Neuronal stem cell (in vitro differentiated cells): Measurements from ENCODE around the gene TTC39C.
"Not testable (repeated sequence)": the region's sequence is repeated elsewhere in the genome, so short reads cannot be mapped to it uniquely, and the experiment has no call there.

Source experiments
- DNase-seq: peaks from one replicate; pipeline ENCODE4 v3.0.0-alpha.2; 2013; ENCODE audit warnings: low spot score
- H2AFZ ChIP-seq: one replicate; pipeline ENCODE4 v1.6.1; 2013; ENCODE audit warnings: mild to moderate bottlenecking, low read length, inconsistent platforms
- H2AK5ac ChIP-seq: 2 replicates; pipeline ENCODE4 v1.6.1; 2013; ENCODE audit warnings: low read depth, mild to moderate bottlenecking, inconsistent platforms, low read length, moderate library complexity, mixed read lengths
- H2BK120ac ChIP-seq: 2 replicates; pipeline ENCODE4 v1.6.1; 2013; ENCODE audit warnings: low read depth, mild to moderate bottlenecking, inconsistent platforms, low read length, moderate library complexity, mixed read lengths
- H2BK12ac ChIP-seq: one replicate; pipeline ENCODE4 v1.6.1; 2013; ENCODE audit warnings: low read length, inconsistent platforms
- H2BK15ac ChIP-seq: 2 replicates; pipeline ENCODE4 v1.6.1; 2013; ENCODE audit warnings: mild to moderate bottlenecking, low read length, inconsistent platforms, mixed read lengths
- H2BK5ac ChIP-seq: one replicate; pipeline ENCODE4 v1.6.1; 2013; ENCODE audit warnings: inconsistent platforms, mild to moderate bottlenecking, low read length, moderate library complexity
- H3K14ac ChIP-seq: one replicate; pipeline ENCODE4 v1.6.1; 2013; ENCODE audit warnings: low read length, inconsistent platforms
- H3K18ac ChIP-seq: 2 replicates; pipeline ENCODE4 v1.6.1; 2013; ENCODE audit warnings: low read length, inconsistent platforms
- H3K23ac ChIP-seq: 2 replicates; pipeline ENCODE4 v1.6.1; 2013; ENCODE audit warnings: low read depth, mild to moderate bottlenecking, mixed read lengths, low read length, inconsistent platforms; ENCODE audit not compliant: poor library complexity
- H3K27ac ChIP-seq: replicated peaks from 3 replicates; pipeline ENCODE4 v1.5.1; 2013; ENCODE audit warnings: low read length, inconsistent platforms
- H3K27me3 ChIP-seq, 3 experiments: 2 replicates each; pipeline ENCODE4 v1.6.1; 2013; ENCODE audit warnings: low read length in 3 of 3, mild to moderate bottlenecking in 2 of 3, inconsistent platforms in 1 of 3, low read depth in 1 of 3, mixed read lengths in 1 of 3, moderate library complexity in 1 of 3; ENCODE audit not compliant: control insufficient read depth in 3 of 3, insufficient read depth in 3 of 3
- H3K36me3 ChIP-seq, 2 donors: replicated peaks in 1 of 2; 2 replicates each; pipeline ENCODE4 v1.6.1; 2013; ENCODE audit warnings: low read length in 2 of 2; ENCODE audit not compliant: control insufficient read depth in 2 of 2, insufficient read depth in 2 of 2
- H3K4ac ChIP-seq: 2 replicates; pipeline ENCODE4 v1.6.1; 2013; ENCODE audit warnings: inconsistent platforms, mild to moderate bottlenecking, low read length, moderate library complexity
- H3K4me1 ChIP-seq, 2 donors: 1 replicate in 1 of 2; 2 replicates in 1 of 2; pipeline ENCODE4 v1.6.1; 2013; ENCODE audit warnings: low read length in 2 of 2, low read depth in 1 of 2; ENCODE audit not compliant: control insufficient read depth in 2 of 2, insufficient read depth in 1 of 2
- H3K4me2 ChIP-seq: one replicate; pipeline ENCODE4 v1.6.1; 2013; ENCODE audit warnings: mild to moderate bottlenecking, low read length, inconsistent platforms; ENCODE audit not compliant: insufficient read depth, poor library complexity, severe bottlenecking
- H3K4me3 ChIP-seq, 2 donors: 2 replicates each; pipeline ENCODE4 v1.5.1; 2013; ENCODE audit warnings: low read length in 2 of 2, mild to moderate bottlenecking in 2 of 2, inconsistent platforms in 1 of 2, moderate library complexity in 1 of 2
- H3K79me1 ChIP-seq: one replicate; pipeline ENCODE4 v1.6.1; 2013; ENCODE audit warnings: low read depth, mild to moderate bottlenecking, inconsistent platforms, low read length, moderate library complexity
- H3K9ac ChIP-seq: one replicate; pipeline ENCODE4 v1.6.1; 2013; ENCODE audit warnings: mild to moderate bottlenecking, low read depth, low read length, inconsistent platforms; ENCODE audit not compliant: poor library complexity
- H3K9me3 ChIP-seq, 2 donors: replicated peaks in 1 of 2; 2 replicates each; pipeline versions ENCODE3 to v1.6.1; 2013; ENCODE audit warnings: low read length in 2 of 2, mild to moderate bottlenecking in 2 of 2, inconsistent platforms in 1 of 2, low read depth in 1 of 2, mixed read lengths in 1 of 2, moderate library complexity in 1 of 2; ENCODE audit not compliant: control insufficient read depth in 2 of 2, insufficient read depth in 1 of 2
- H4K8ac ChIP-seq: one replicate; pipeline ENCODE4 v1.6.1; 2013; ENCODE audit warnings: low read depth, mild to moderate bottlenecking, inconsistent platforms, low read length, moderate library complexity
- H4K91ac ChIP-seq: one replicate; pipeline ENCODE4 v1.6.1; 2013; ENCODE audit warnings: low read length, low read depth, mild to moderate bottlenecking, inconsistent platforms; ENCODE audit not compliant: poor library complexity
- WGBS, 2 donors: extraction: QIAGEN DNeasy Blood & Tissue Kit; methylation state at CpG; one replicate each; pipeline ENCODE4 v1.1.7; 2013; ENCODE audit warnings: missing lambda C conversion rate in 2 of 2, mixed read lengths in 1 of 2; ENCODE audit not compliant: insufficient read length in 2 of 2, insufficient replicate concordance in 1 of 2; ENCODE audit errors: extremely low coverage in 2 of 2; 5-methylcytosine and 5-hydroxymethylcytosine counted together

Gene TTC39C

GRCh38 chr18:24056506-24056905 is 42.0 kb downstream of the TTC39C start:
- WGBS, 2 donors: no CpG with 5 or more reads among the region's 2 CpGs
- H2BK120ac ChIP-seq: no peak overlapping the region
- no peak overlapping the region for H2AFZ ChIP-seq
- no peak overlapping the region for H2AK5ac ChIP-seq
- H3K27ac ChIP-seq: no peak overlapping the region
- H3K79me1 ChIP-seq: peaks cover 2% of the 10 kb centered on the region
- H3K36me3 ChIP-seq: no peaks in the 10 kb centered on the region
- H3K4me3 ChIP-seq: no peak overlapping the region
- H2BK12ac ChIP-seq: no peak overlapping the region
- no peak overlapping the region for H3K9ac ChIP-seq
- no peak for DNase-seq
- H4K91ac ChIP-seq: no peak overlapping the region
- H3K27me3 ChIP-seq: no peaks in the 10 kb centered on the region
- H4K8ac ChIP-seq: no peak overlapping the region
- H3K4me1 ChIP-seq: peaks cover 2 to 8% of the 10 kb centered on the region in 2 donors
- no peak overlapping the region for H2BK5ac ChIP-seq
- no peak overlapping the region for H3K4me2 ChIP-seq
- H3K18ac ChIP-seq: no peak overlapping the region
- no peak overlapping the region for H3K14ac ChIP-seq
- H3K23ac ChIP-seq: no peak overlapping the region
- no peak overlapping the region for H2BK15ac ChIP-seq
- no peaks in the 10 kb centered on the region for H3K9me3 ChIP-seq
- no peak overlapping the region for H3K4ac ChIP-seq

DNA sequence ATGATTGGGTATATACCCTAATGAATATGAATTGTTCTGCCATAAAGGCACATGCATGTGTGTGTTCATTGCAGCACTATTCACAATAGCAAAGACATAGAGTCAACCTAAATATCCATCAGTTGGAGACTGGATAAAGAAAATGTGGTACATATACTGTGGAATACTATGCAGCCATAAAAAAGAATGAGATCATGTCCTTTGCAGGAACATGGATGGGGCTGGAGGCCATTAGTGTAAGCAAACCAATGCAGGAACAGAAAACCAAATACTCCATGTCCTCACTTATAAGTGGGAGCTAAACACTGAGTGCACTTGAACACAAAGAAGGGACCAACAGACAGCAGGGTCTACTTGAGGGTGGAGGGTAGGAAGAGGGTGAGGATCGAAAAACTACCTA is 43.2 kb downstream of the TTC39C start:
- Histone ChIP-seq H4K8ac (no peak overlapping the region), H3K36me3 (no peaks in the 10 kb centered on the region), H2BK5ac (no peak overlapping the region), H2BK120ac (no peak overlapping the region), H3K79me1 (peaks cover 2% of the 10 kb centered on the region), H3K9ac (no peak overlapping the region), H3K27me3 (no peaks in the 10 kb centered on the region), H3K4me3 (no peak overlapping the region), H3K27ac (no peak overlapping the region), H3K4me2 (no peak overlapping the region), H3K18ac (no peak overlapping the region), H2AK5ac (no peak overlapping the region), H2BK12ac (no peak overlapping the region), H2AFZ (no peak overlapping the region), H3K23ac (no peak overlapping the region), H3K14ac (no peak overlapping the region), H3K4me1 (peaks cover 2 to 8% of the 10 kb centered on the region in 2 donors), H3K9me3 (no peaks in the 10 kb centered on the region), H2BK15ac (no peak overlapping the region), H4K91ac (no peak overlapping the region), H3K4ac (no peak overlapping the region)
- no CpG with 5 or more reads among the region's 1 CpG for WGBS, 2 donors
- no peak for DNase-seq

- not testable (repeated sequence) for H2AK5ac ChIP-seq, DNase-seq, H4K91ac ChIP-seq, H3K18ac ChIP-seq, H2BK12ac ChIP-seq, H2AFZ ChIP-seq, H3K4me3 ChIP-seq, H4K8ac ChIP-seq, H3K9me3 ChIP-seq, H3K4ac ChIP-seq, H3K27ac ChIP-seq, H3K79me1 ChIP-seq, H3K14ac ChIP-seq, H3K27me3 ChIP-seq, H3K9ac ChIP-seq, H3K4me2 ChIP-seq, H2BK120ac ChIP-seq, H3K36me3 ChIP-seq, H3K4me1 ChIP-seq, H3K23ac ChIP-seq, H2BK5ac ChIP-seq, H2BK15ac ChIP-seq
- WGBS, 2 donors: no CpG with 5 or more reads among the region's 4 CpGs
Observed at GRCh38 chr18:24059385-24059784, 44.8 kb downstream of the TTC39C start.

- Histone ChIP-seq H3K27ac (no peak overlapping the region), H3K9ac (no peak overlapping the region), H3K4ac (no peak overlapping the region), H2BK15ac (no peak overlapping the region), H4K91ac (no peak overlapping the region), H3K4me1 (peaks cover 2 to 7% of the 10 kb centered on the region in 2 donors), H3K9me3 (no peaks in the 10 kb centered on the region), H3K36me3 (no peaks in the 10 kb centered on the region), H2AK5ac (no peak overlapping the region), H2BK5ac (no peak overlapping the region), H3K4me2 (no peak overlapping the region), H3K14ac (no peak overlapping the region), H2BK120ac (no peak overlapping the region), H4K8ac (no peak overlapping the region), H3K18ac (no peak overlapping the region), H2BK12ac (no peak overlapping the region), H3K27me3 (no peaks in the 10 kb centered on the region), H3K23ac (no peak overlapping the region), H3K4me3 (no peak overlapping the region), H3K79me1 (peaks cover 4% of the 10 kb centered on the region), H2AFZ (no peak overlapping the region)
- WGBS, 2 donors: no CpG with 5 or more reads among the region's 2 CpGs
- no peak for DNase-seq
Observed at GRCh38 chr18:24060644-24061043, 46.1 kb downstream of the TTC39C start.
